ENCODE results near the gene LRMDA. TPM values are rescaled to one million over a fixed set of nuclear protein-coding genes. Genes with fewer than 3 reads are reported as not detected.

LRMDA gene
- total and polyA plus RNA-seq, 2 of the 13 experiments (the other 11 are each of a cell fraction or from before 2014, with no cell fraction given): 13.4 to 22.0 TPM

DNA sequence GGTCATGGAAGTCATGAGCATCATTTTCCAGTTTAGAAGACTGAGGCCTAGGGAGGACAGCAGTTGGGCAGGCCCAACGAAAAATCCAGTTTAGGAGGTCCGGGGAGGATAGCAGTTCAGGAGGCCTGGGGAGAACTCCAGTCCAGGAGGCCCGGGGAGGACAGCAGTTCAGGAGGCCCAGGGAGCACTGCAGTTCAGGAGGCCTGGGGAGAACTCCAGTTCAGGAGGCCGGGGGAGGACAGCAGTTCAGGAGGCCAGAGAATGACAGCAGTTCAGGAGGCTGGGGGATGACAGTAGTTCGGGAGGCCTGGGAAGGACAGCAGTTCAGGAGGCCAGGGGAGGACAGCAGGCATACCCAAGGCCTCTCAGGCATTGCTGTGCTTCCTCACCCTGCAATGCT lies 453.4 kb downstream of the LRMDA start (continued):
- TF ChIP-seq, protein P1, sequence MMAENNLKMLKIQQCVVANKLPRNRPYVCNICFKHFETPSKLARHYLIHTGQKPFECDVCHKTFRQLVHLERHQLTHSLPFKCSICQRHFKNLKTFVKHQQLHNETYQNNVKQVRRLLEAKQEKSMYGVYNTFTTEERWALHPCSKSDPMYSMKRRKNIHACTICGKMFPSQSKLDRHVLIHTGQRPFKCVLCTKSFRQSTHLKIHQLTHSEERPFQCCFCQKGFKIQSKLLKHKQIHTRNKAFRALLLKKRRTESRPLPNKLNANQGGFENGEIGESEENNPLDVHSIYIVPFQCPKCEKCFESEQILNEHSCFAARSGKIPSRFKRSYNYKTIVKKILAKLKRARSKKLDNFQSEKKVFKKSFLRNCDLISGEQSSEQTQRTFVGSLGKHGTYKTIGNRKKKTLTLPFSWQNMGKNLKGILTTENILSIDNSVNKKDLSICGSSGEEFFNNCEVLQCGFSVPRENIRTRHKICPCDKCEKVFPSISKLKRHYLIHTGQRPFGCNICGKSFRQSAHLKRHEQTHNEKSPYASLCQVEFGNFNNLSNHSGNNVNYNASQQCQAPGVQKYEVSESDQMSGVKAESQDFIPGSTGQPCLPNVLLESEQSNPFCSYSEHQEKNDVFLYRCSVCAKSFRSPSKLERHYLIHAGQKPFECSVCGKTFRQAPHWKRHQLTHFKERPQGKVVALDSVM (CRISPR knock-in tag; IDR thresholded peaks at IDR 0.05): peak; percentile 58; the same call in 1 of the 2 replicates
- TF ChIP-seq ZNF678 (CRISPR knock-in tag; IDR thresholded peaks at IDR 0.05): no peak

DNA sequence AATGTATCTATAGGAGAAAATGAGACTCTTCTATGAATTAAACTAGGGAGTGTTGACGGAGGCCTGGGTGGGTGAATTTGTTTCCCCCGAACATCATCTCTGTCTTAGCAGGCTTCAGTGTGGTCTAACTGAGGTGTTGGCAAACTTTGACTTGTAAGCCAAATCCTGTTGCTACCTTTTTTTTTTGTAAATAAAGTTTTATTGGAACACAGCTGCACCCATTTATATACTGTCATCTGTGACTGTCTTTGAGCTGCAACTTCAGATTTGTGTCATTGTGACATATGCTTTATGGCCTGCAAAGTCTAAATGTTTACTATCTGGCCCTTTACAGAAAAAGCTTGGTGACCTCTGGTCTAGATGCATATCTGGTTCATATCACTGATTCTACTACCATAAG lies 455.9 kb downstream of the LRMDA start:
- H3K27ac ChIP-seq (ENCODE audit: extremely low read length, insufficient read depth, low read length): no peak overlapping the region
- CTCF ChIA-PET (ENCODE audit: low intra/inter-chr PET ratio, low total read pairs): no interaction called here
- H3K4me3 ChIP-seq (replicated peaks in 1 of 3; ENCODE audit: insufficient read depth in 1 of 3, low read depth in 2 of 3, low read length in 3 of 3): no peak overlapping the region
- H3K9me3 ChIP-seq (ENCODE audit: low read length): no peaks in the 10 kb centered on the region
- no peaks in the 10 kb centered on the region for H4K20me1 ChIP-seq (ENCODE audit: insufficient read depth, low read length)
- intact Hi-C loops (cut with micrococcal nuclease; ENCODE audit: unreplicated experiment) (no loop called here), in situ Hi-C loops (cut with HindIII; ENCODE audit: extremely low pct_ligation_motif_present, low pct_unique_long_range_greater_than_20kb) (no loop called here)
- no peaks in the 10 kb centered on the region for H3K36me3 ChIP-seq (replicated peaks in 1 of 2; ENCODE audit: control insufficient read depth in 1 of 2, insufficient read depth in 2 of 2, low read length in 2 of 2)
- H3K27me3 ChIP-seq (ENCODE audit: control insufficient read depth in 1 of 2, insufficient read depth in 2 of 2, low read length in 2 of 2): no peaks in the 10 kb centered on the region
- H2AFZ ChIP-seq (ENCODE audit: low read length): no peak overlapping the region
- H3K9ac ChIP-seq (ENCODE audit: insufficient read depth, low read depth, low read length): no peak overlapping the region
- BruUV-seq (replicated peaks): no TSS peak
- no peak overlapping the region for H3K4me2 ChIP-seq (ENCODE audit: low read depth, low read length)
- 98% methylated on average over 2 of the region's 2 CpGs for WGBS (ENCODE audit: low lambda C conversion rate)
- H3K4me1 ChIP-seq (ENCODE audit: insufficient read depth, low read length): peaks cover 9% of the 10 kb centered on the region
- FAIRE-seq (no peak), ATAC-seq (no peak), DNase-seq (ENCODE audit: low spot score) (no peak)
- POLR2A ChIA-PET: no interaction called here
- TF ChIP-seq, protein P2, sequence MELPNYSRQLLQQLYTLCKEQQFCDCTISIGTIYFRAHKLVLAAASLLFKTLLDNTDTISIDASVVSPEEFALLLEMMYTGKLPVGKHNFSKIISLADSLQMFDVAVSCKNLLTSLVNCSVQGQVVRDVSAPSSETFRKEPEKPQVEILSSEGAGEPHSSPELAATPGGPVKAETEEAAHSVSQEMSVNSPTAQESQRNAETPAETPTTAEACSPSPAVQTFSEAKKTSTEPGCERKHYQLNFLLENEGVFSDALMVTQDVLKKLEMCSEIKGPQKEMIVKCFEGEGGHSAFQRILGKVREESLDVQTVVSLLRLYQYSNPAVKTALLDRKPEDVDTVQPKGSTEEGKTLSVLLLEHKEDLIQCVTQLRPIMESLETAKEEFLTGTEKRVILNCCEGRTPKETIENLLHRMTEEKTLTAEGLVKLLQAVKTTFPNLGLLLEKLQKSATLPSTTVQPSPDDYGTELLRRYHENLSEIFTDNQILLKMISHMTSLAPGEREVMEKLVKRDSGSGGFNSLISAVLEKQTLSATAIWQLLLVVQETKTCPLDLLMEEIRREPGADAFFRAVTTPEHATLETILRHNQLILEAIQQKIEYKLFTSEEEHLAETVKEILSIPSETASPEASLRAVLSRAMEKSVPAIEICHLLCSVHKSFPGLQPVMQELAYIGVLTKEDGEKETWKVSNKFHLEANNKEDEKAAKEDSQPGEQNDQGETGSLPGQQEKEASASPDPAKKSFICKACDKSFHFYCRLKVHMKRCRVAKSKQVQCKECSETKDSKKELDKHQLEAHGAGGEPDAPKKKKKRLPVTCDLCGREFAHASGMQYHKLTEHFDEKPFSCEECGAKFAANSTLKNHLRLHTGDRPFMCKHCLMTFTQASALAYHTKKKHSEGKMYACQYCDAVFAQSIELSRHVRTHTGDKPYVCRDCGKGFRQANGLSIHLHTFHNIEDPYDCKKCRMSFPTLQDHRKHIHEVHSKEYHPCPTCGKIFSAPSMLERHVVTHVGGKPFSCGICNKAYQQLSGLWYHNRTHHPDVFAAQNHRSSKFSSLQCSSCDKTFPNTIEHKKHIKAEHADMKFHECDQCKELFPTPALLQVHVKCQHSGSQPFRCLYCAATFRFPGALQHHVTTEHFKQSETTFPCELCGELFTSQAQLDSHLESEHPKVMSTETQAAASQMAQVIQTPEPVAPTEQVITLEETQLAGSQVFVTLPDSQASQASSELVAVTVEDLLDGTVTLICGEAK (IDR thresholded peaks at IDR 0.05): peak; percentile 64
- TF ChIP-seq, protein P2 (CRISPR knock-in tag; IDR thresholded peaks at IDR 0.05): peak; percentile 96
- TF ChIP-seq ZNF354B (CRISPR knock-in tag; IDR thresholded peaks at IDR 0.05): no peak
- no peaks in the 10 kb centered on the region for H3K79me2 ChIP-seq (ENCODE audit: insufficient read depth, low read length)

Data from HepG2 (cell line).